ENCODE results near the gene CAD. TPM values are rescaled to one million over a fixed set of nuclear protein-coding genes. Genes with fewer than 3 reads are reported as not detected.

CAD gene
- total and polyA plus RNA-seq, 9 of the 15 experiments (the other 6 are each of a cell fraction or from before 2014, with no cell fraction given): 7.5 to 126 (median 33.7) TPM

GRCh38 chr2:27212626-27213471 is 4.3 kb upstream of the CAD start (continued):
- TF ChIP-seq ZFX (CRISPR knock-in tag; IDR thresholded peaks at IDR 0.05) (peak; percentile 81; the same call in 1 of the 2 replicates), HNRNPLL (IDR thresholded peaks at IDR 0.05; ENCODE audit: low read depth, low read length, poor library complexity, severe bottlenecking) (peak; percentile 69), ZFP1 (CRISPR knock-in tag; IDR thresholded peaks at IDR 0.05) (no peak)

- TF ChIP-seq TEAD2 (tag; IDR thresholded peaks at IDR 0.05) (no peak), HOXB6 (CRISPR knock-in tag; IDR thresholded peaks at IDR 0.05; ENCODE audit: borderline replicate concordance) (no peak), CTBP1 (IDR thresholded peaks at IDR 0.05; ENCODE audit: borderline replicate concordance) (no peak), YBX1 (IDR thresholded peaks at IDR 0.05) (no peak), HNRNPK (IDR thresholded peaks at IDR 0.05; ENCODE audit: low read depth, low read length, poor library complexity, severe bottlenecking) (no peak), NFATC3 (IDR thresholded peaks at IDR 0.05) (no peak), SLC30A9 (CRISPR knock-in tag; IDR thresholded peaks at IDR 0.05) (no peak)
- TF ChIP-seq, protein P1, sequence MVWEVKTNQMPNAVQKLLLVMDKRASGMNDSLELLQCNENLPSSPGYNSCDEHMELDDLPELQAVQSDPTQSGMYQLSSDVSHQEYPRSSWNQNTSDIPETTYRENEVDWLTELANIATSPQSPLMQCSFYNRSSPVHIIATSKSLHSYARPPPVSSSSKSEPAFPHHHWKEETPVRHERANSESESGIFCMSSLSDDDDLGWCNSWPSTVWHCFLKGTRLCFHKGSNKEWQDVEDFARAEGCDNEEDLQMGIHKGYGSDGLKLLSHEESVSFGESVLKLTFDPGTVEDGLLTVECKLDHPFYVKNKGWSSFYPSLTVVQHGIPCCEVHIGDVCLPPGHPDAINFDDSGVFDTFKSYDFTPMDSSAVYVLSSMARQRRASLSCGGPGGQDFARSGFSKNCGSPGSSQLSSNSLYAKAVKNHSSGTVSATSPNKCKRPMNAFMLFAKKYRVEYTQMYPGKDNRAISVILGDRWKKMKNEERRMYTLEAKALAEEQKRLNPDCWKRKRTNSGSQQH (CRISPR knock-in tag; IDR thresholded peaks at IDR 0.05): no peak
- no TSS peak for BruUV-seq (replicated peaks)
- Histone ChIP-seq H3K79me2 (ENCODE audit: control insufficient read depth, insufficient read depth, low read length) (peaks cover 57% of the 10 kb centered on the region), H3K27ac (ENCODE audit: extremely low read depth, low read depth, low read length) (no peak overlapping the region), H3K27me3 (ENCODE audit: control insufficient read depth in 2 of 2, insufficient read depth in 2 of 2, low read length in 2 of 2) (no peaks in the 10 kb centered on the region), H3K4me1 (replicated peaks in 1 of 2; ENCODE audit: control insufficient read depth in 2 of 2, insufficient read depth in 2 of 2, low read length in 2 of 2) (peaks cover 28 to 33% of the 10 kb centered on the region in 2 experiments), H3K4me3 (no peak overlapping the region), H3K9me3 (replicated peaks; ENCODE audit: control insufficient read depth, insufficient read depth, low read depth, low read length) (no peaks in the 10 kb centered on the region), H3K36me3 (ENCODE audit: control insufficient read depth, insufficient read depth, low read length) (peaks cover 50% of the 10 kb centered on the region), H3K4me2 (ENCODE audit: insufficient read depth, low read length) (no peak overlapping the region), H3K9ac (ENCODE audit: insufficient read depth in 1 of 2, low read depth in 2 of 2, low read length in 2 of 2) (no peak overlapping the region), H3K9me1 (ENCODE audit: control insufficient read depth, insufficient read depth, low read length) (no peaks in the 10 kb centered on the region), H4K20me1 (replicated peaks; ENCODE audit: control insufficient read depth, insufficient read depth, low read length) (no peaks in the 10 kb centered on the region), H2AFZ (ENCODE audit: low read depth, low read length) (no peak overlapping the region)
- no peak for FAIRE-seq
- intact Hi-C loops (cut with micrococcal nuclease) (loop anchor here (5.0 kb wide), 1 partner anchor 118 kb away; no protein-coding TSS in a partner anchor), in situ Hi-C loops (cut with MboI) (no loop called here)
- POLR2A ChIA-PET: no interaction called here
- no peak for DNase-seq (ENCODE audit: extremely low read depth in 1 of 4, low spot score in 3 of 4)
- WGBS (ENCODE audit: insufficient coverage, low coverage, missing lambda C conversion rate): 89% methylated on average over 3 of the region's 3 CpGs
- no peak for ATAC-seq
- CTCF ChIA-PET (ENCODE audit: low intra/inter-chr PET ratio): no interaction called here
These were observed 2.2 kb upstream of the CAD start for GRCh38 chr2:27214941-27215340.
